Common myeloid progenitor, CD34-positive (primary cell): Measurements from ENCODE around the gene ATP5PO.

Experiments
- CTCF ChIA-PET: fragments of 350-600 bp; sonication (Branson Sonifier 250); formaldehyde crosslinking; loops from one replicate; lab custom pipeline; 2021; ENCODE audit warnings: antibody characterized with exemption; lab: Charles Lee
- POLR2A ChIA-PET: fragments of 350-600 bp; sonication (Branson Sonifier 250); formaldehyde crosslinking; loops from one replicate; lab custom pipeline; 2021; ENCODE audit warnings: antibody characterized with exemption; lab: Charles Lee
- DNase-seq, 3 donors: peaks; one replicate each; pipeline versions ENCODE4 v3.0.0 to v3.0.0-alpha.2; 2013
- H3K27ac ChIP-seq, 2 experiments: 1 replicate in 1 of 2; 2 replicates in 1 of 2; pipeline ENCODE4 v1.7.0; 2013; ENCODE audit warnings: inconsistent platforms in 2 of 2, low read length in 2 of 2, mild to moderate bottlenecking in 2 of 2, low read depth in 1 of 2, moderate library complexity in 1 of 2; ENCODE audit not compliant: severe bottlenecking in 2 of 2, insufficient read depth in 1 of 2, poor library complexity in 1 of 2
- H3K27me3 ChIP-seq, 5 experiments: replicated peaks in 2 of 5; 1 replicate in 3 of 5; 2 replicates in 2 of 5; pipeline versions ENCODE4 v1.6.1 to v1.7.0; 2013; ENCODE audit warnings: low read length in 4 of 5, mild to moderate bottlenecking in 2 of 5, moderate library complexity in 2 of 5, inconsistent platforms in 1 of 5; ENCODE audit not compliant: insufficient read depth in 5 of 5, control insufficient read depth in 4 of 5
- H3K36me3 ChIP-seq, 4 experiments: 1 replicate in 2 of 4; 2 replicates in 2 of 4; pipeline versions ENCODE4 v1.6.1 to v1.7.0; 2013; ENCODE audit warnings: low read length in 3 of 4, control low read depth in 1 of 4, mild to moderate bottlenecking in 1 of 4; ENCODE audit not compliant: control insufficient read depth in 4 of 4, insufficient read depth in 4 of 4
- H3K4me1 ChIP-seq, 4 experiments: 1 replicate in 3 of 4; 2 replicates in 1 of 4; pipeline versions ENCODE4 v1.6.1 to v1.7.1; 2013; ENCODE audit warnings: low read length in 3 of 4, mild to moderate bottlenecking in 3 of 4, control low read depth in 1 of 4, inconsistent platforms in 1 of 4, moderate library complexity in 1 of 4; ENCODE audit not compliant: control insufficient read depth in 4 of 4, insufficient read depth in 4 of 4; ENCODE audit errors: control extremely low read depth in 1 of 4
- H3K4me3 ChIP-seq, 7 experiments: 1 replicate in 4 of 7; 2 replicates in 3 of 7; pipeline versions ENCODE4 v1.5.1 to v1.7.0; 2013; ENCODE audit warnings: mild to moderate bottlenecking in 7 of 7, low read length in 6 of 7, moderate library complexity in 6 of 7, inconsistent platforms in 2 of 7, low read depth in 2 of 7, control low read depth in 1 of 7; ENCODE audit not compliant: insufficient read depth in 4 of 7, control insufficient read depth in 1 of 7; ENCODE audit errors: extremely low read depth in 1 of 7
- H3K9me3 ChIP-seq, 5 experiments: 1 replicate in 4 of 5; 2 replicates in 1 of 5; pipeline versions ENCODE4 v1.6.1 to v1.7.1; 2013; ENCODE audit warnings: low read length in 4 of 5, mild to moderate bottlenecking in 2 of 5, inconsistent platforms in 1 of 5, low read depth in 1 of 5, moderate library complexity in 1 of 5; ENCODE audit not compliant: control insufficient read depth in 4 of 5, insufficient read depth in 2 of 5; ENCODE audit errors: control extremely low read depth in 1 of 5
- WGBS: methylation state at CpG from one replicate; pipeline ENCODE4 v1.1.5; 2013; ENCODE audit not compliant: insufficient coverage; 5-methylcytosine and 5-hydroxymethylcytosine counted together

Gene ATP5PO

DNA sequence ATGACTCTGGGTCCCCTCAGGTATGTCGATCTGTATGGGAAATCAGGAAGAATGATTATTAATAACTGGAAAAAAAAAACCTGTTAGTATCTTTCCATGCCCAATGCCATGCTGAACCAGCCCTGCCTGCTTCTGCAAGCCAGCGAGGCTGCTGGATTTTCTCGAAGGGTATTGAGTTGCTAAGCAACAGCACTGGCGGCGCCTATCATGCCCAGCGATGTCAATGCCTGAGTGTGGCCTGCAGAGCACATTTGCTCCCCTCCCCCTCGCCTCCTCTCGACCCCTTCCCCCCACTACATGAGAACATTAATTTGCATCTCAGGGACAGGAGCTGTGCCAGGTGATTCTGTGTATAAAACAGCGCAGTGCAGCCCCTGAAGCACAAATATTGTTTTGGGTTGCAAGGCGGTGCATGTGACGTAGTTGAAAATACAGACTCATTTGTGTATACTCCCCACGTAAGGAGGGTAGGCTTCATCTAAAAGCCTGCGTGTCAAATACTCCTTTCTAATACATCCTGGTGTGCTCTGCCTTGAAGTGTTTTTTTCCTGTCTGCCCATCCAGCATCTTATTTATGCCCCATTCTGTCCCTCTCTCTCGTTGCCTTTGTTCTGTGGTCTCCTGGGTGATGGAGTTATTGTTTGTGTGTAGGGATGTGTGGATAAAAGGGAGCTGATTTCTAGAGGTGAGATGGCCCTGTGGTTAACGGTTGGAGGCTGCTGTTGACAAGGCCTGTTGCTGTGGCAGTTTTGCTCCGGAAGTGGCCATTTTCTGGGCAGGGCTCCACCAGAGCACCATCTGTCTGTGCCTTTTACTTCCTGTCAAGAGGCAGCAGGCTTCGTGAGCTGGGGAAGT, 32.7 kb upstream of the ATP5PO start:
- Histone ChIP-seq H3K36me3 (no peaks in the 10 kb centered on the region), H3K4me1 (peaks cover 11 to 58% (median 39%) of the 10 kb centered on the region in 4 experiments), H3K4me3 (peak overlapping the region in 3 of 7 experiments; percentile 7 to 40 (median 35)), H3K9me3 (peaks cover 0 to 4% (median 2%) of the 10 kb centered on the region in 5 experiments), H3K27ac (peak overlapping the region; percentile 88 to 92), H3K27me3 (no peaks in the 10 kb centered on the region)
- 41% methylated on average over 12 of the region's 17 CpGs for WGBS
- DNase-seq, result peak; percentile 79 to 99 (median 98)
- ChIA-PET CTCF (interaction anchor here (0.5 to 1.7 kb wide), 9 partner anchors 8 to 560 kb away, joined by 3 to 7 read pairs (median 4); no protein-coding TSS in a partner anchor), POLR2A (interaction anchor here (0.6 to 1.4 kb wide), 3 partner anchors 10 to 140 kb away, joined by 3 to 8 read pairs (median 7); no protein-coding TSS in a partner anchor)

- 51% methylated on average over 7 of the region's 9 CpGs for WGBS
- Histone ChIP-seq H3K4me3 (peak overlapping the region in 3 of 7 experiments; percentile 26 to 48 (median 35)), H3K9me3 (peaks cover 0 to 4% (median 2%) of the 10 kb centered on the region in 5 experiments), H3K36me3 (no peaks in the 10 kb centered on the region), H3K27ac (peak overlapping the region; percentile 88 to 92), H3K27me3 (no peaks in the 10 kb centered on the region), H3K4me1 (peaks cover 11 to 58% (median 39%) of the 10 kb centered on the region in 4 experiments)
- DNase-seq, result peak; percentile 91 to 99 (median 98)
- CTCF ChIA-PET, result interaction anchor here (0.7 to 1.5 kb wide), 3 partner anchors 10 to 23 kb away, joined by 3 to 7 read pairs (median 7); no protein-coding TSS in a partner anchor
- POLR2A ChIA-PET, result interaction anchor here (0.6 to 1.4 kb wide), 2 partner anchors 14 to 141 kb away, joined by 7 to 8 read pairs; no protein-coding TSS in a partner anchor
Observed at GRCh38 chr21:33947451-33948095, 32.0 kb upstream of the ATP5PO start.

DNA sequence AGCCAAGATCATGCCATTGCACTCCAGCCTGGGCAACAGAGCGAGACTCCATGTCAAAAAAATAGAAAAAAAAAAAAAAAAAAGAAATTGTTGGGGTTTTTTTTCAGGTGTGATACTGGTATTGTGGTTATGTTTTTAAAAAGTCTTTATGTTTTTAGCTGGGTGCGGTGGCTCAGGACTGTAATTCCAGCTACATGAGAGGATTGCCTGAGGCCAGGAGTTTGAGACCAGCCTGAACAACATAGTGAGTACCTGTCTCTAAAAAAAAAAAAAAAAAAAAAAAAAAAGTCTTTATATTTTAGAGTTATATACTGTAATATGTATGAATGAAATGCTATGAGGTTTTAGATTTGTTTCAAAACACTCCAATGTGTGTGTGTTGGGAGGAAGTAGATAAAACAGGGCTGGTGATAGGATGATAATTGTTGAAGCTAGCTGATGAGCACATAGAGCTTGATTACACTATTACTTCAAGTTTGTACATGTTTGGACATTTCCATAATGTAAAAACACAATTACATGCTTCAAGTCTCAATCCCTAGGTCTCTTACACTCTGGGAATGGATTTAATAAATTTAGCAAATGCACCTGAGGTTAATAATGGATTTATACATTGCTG, 30.2 kb upstream of the ATP5PO start:
- peak overlapping the region in 1 of 2 experiments; percentile 37 for H3K27ac ChIP-seq
- H3K9me3 ChIP-seq, result peaks cover 0 to 4% (median 2%) of the 10 kb centered on the region in 5 experiments
- POLR2A ChIA-PET, result interaction anchor here (0.6 kb wide), 1 partner anchor 290 kb away, joined by 3 read pairs; no protein-coding TSS in a partner anchor
- CTCF ChIA-PET, result interaction anchor here (0.7 kb wide), 1 partner anchor 39 kb away, joined by 3 read pairs; no protein-coding TSS in a partner anchor
- no peak overlapping the region for H3K4me3 ChIP-seq
- WGBS, result no CpG with 5 or more reads among the region's 2 CpGs
- no peaks in the 10 kb centered on the region for H3K27me3 ChIP-seq
- no peaks in the 10 kb centered on the region for H3K36me3 ChIP-seq
- peak in 2 of 3 donors; percentile 70 to 87 for DNase-seq
- H3K4me1 ChIP-seq, result peaks cover 11 to 45% (median 39%) of the 10 kb centered on the region in 4 experiments

DNA sequence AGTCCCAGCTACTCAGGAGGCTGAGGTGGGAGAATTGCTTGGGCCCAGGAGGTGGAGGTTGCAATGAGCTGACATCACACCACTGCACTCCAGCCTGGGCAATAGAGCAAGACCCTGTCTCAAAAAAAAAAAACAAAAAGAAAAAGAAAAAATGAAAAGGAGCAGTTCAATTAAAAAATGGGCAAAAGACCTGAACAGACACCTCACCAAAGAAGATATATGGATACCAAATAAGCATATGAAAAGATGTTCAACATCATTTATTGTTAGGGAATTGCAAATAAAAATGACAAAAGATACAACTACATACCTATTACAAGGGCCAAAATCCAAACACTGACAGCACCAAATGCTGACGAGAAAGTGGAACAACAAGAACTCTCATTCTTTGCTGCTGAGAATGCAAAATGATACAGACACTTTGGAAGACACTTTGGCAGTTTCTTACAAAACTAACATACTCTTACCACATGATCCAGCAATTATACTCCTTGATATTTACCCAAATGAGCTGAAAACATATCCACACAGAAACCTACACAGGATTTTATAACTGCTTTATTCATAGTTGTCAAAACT, 28.7 kb upstream of the ATP5PO start:
- POLR2A ChIA-PET, result no interaction called here
- no peak for DNase-seq
- Histone ChIP-seq H3K4me3 (no peak overlapping the region), H3K27me3 (no peaks in the 10 kb centered on the region), H3K9me3 (peaks cover 0 to 4% (median 2%) of the 10 kb centered on the region in 5 experiments), H3K36me3 (no peaks in the 10 kb centered on the region), H3K4me1 (peaks cover 11 to 39% (median 31%) of the 10 kb centered on the region in 4 experiments), H3K27ac (no peak overlapping the region)
- CTCF ChIA-PET, result interaction anchor here (2.7 kb wide), 1 partner anchor 21 kb away, joined by 15 read pairs; no protein-coding TSS in a partner anchor
- WGBS, result 100% methylated on average over 1 of the region's 1 CpG

DNA sequence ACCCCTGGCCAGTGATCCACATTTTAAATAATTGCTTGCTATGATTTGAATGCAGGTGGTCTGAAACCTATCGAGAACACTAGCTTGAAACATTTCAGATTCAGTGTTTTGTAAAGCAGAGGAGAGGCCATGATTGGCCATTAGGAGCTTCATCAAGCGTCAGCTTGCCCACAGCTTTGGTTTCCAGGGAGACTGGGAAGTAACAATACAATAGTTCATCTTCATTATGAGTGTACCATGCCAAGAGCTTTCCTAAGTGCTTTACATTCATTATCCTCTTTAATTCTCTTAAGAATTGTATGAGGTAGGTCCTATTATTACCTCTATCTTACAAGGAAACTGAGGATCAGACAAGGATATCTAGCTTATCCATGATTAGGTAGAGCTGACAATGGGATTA, 27.7 kb upstream of the ATP5PO start:
- POLR2A ChIA-PET, result no interaction called here
- no peak overlapping the region for H3K27ac ChIP-seq

GRCh38 chr21:33942426-33942825, 26.8 kb upstream of the ATP5PO start:
- Histone ChIP-seq H3K4me1 (peaks cover 7 to 26% (median 17%) of the 10 kb centered on the region in 4 experiments), H3K27me3 (no peaks in the 10 kb centered on the region), H3K27ac (no peak overlapping the region), H3K36me3 (no peaks in the 10 kb centered on the region), H3K9me3 (peaks cover 0 to 4% (median 2%) of the 10 kb centered on the region in 5 experiments), H3K4me3 (no peak overlapping the region)
- ChIA-PET CTCF (interaction anchor here (2.7 kb wide), 1 partner anchor 19 kb away, joined by 15 read pairs; no protein-coding TSS in a partner anchor), POLR2A (no interaction called here)
- DNase-seq, result no peak

More for the DNA sequence above, 27.7 kb upstream of the ATP5PO start:
- peaks cover 8 to 29% (median 21%) of the 10 kb centered on the region in 4 experiments for H3K4me1 ChIP-seq
- peaks cover 0 to 4% (median 2%) of the 10 kb centered on the region in 5 experiments for H3K9me3 ChIP-seq
- no peak overlapping the region for H3K4me3 ChIP-seq
- no peaks in the 10 kb centered on the region for H3K27me3 ChIP-seq
- WGBS, result 100% methylated on average over 1 of the region's 2 CpGs
- no peaks in the 10 kb centered on the region for H3K36me3 ChIP-seq
- CTCF ChIA-PET, result interaction anchor here (2.7 kb wide), 1 partner anchor 20 kb away, joined by 15 read pairs; no protein-coding TSS in a partner anchor
- DNase-seq, result peak in 1 of 3 donors; percentile 30
